Skin of body (tissue), 2 donors: Measurements from ENCODE around the gene KRT75. TPM values are rescaled to one million over a fixed set of nuclear protein-coding genes. Genes with fewer than 3 reads are reported as not detected.

Experiments used
- DNase-seq: peaks from one replicate; lab custom pipeline; 2025; lab: John Stamatoyannopoulos, UW
- total RNA-seq: library from RNA; depleted of rRNA; stranded (reverse); fragments of >200 nt; gene quantifications from one replicate; pipeline ENCODE4 v1.2.3, GENCODE V29; 2014

Gene KRT75
- total RNA-seq, 1 donor from 2014 or later, result 84.8 TPM

DNA sequence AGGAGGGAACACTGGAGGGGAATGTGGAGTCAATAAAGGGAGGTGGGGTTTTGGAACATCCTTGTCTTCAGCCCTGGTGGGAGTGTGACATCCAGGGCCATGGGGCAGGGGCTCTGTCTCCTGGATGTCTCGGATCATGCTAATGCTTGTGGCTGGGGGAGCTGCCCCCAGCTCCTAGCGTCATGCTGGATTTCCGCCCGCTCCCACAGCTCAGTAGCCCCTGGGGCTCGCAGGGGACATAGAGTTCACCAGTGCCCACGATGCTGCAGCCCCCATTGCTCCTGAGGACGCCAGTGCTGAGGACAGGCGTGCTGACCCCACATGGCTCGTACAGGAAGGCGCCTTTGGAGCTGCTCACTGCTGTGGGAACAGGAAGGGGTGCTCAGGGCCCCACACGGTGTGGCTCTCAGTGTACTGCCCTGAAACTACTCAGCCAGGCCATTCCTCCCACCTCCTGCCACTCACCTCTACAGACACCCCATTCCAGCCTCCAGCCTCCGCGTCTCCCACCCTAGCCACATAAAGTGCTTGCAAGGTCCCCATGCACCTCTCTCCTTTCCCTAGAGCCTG lies 39.2 kb downstream of the KRT75 start:
- no peak for DNase-seq

DNA sequence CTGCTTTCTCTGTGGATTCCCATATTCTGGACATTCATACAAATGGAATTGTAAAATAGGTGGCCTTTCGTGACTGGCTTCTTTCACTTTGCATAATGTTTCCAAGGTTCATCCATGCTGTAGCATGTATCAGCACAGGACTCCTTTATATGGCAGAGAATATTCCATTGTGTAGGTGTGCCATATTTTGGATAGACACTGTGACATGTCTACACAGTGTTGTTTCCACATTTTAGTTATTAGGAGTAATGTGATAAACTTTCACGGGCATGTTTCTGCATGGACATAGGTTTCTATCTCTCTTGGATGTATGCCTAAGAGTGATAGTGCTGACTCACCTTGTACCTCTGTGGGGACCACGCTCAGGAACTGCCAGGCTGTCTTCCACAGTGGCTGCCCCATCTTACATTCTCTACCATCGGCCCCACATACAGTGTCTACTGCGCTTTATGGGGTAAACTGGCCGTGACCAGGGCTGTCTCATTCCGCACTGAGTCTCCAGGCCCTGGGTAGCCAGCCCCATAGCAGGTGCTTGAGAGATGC lies 41.6 kb downstream of the KRT75 start:
- no peak for DNase-seq

DNA sequence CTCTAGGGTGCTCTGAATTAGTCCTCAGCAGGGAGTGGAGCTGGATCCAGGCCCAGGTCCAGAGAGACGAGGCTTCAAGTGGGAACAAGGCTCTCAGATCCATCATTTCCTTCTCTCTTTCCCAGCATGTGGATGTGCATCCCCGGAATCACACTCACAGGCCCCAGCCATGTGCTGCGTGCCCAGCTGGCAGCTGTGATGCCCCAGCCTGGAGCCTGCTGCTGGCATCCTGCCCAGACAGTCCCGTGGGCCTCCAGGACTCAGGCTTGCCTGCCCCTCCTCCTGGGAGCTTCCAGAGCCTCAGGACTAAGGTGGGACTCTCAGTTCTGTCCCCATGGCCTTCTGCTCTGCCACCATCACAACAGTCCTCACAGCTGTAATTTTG lies 42.6 kb downstream of the KRT75 start:
- no peak for DNase-seq

DNA sequence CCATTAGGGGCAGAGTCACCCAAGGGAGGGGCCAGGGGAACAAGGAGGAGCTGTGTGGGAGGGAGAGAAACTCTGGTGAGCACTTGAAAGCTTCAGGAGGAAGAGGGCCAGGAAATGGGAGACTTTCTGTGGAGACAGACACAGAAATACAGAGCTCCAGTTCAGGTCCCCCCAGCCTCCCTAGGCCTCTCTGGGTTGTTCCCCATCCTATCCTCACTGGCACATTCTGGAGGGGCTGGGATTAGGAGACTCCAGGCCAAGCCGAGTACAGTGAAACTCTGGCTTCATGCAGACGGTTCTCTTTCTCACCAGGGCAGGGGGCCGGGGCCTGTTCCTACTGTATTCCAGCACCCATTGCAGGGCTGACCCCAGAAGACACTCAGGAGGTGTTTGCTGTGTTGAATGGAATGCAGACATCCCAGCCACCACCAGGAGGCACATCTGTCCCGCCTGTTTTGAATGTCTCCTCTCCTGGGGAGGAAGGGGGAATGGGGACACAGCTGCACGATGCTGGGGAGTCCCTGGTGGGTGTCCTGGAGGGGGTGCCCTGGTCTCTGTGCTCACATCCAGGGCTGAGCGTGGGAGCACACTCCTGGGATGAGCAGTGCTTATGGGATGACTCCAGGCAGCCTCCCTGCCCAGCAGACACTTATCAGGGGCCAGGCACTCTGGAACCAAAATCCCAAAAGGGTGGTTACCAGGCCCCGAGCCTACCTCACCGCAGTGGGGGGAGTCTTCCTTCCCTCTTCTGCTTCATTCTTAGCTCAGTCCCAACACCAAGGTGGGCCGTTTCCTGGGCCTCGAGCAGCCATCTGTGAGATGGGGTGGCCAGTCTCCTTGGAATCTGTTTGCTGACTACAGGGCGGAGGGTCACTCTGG lies 43.2 kb downstream of the KRT75 start:
- DNase-seq, result no peak

DNA sequence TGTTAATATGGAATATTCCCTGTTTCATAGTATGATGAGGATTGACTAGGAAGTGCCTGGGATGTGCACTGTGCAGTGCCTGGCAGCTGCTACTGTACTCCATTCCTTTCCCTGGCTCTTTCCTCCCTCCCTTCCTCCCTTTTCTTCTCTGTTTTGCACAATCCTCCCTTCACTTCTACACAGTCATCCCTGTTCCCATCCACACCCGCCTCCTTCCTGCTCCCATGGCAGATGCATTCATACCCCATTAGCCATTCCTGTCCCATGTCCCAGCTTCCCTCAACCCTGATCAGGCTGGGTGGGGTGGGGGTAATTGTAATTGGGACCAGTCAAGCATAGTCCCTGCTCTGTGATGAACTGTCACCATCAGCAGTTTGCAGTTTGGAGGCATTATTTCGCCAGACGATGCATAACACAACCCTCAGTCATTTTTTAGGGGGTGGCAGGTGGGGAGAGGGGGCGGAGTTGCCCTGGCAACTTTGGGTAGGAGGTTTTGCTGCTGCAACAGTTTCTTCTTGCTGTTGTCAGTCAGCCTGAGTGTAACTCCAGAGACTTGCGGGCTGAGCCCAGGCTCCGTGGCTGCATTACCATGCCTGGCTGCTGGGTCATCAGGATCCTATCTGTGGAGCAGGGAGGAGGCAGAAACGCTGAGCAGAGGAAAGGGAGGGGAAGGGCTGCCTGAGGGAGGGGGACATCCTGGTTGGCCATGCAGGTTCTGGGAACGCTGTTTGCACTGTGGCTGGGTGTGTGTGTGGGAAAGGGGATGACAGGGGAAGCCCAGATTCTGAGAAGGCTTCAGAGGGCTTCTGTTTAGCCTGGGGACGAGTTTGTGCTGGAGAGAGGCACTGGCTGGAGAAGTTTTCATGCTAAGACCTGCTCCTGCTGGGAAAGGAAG lies 44.6 kb downstream of the KRT75 start:
- DNase-seq, result no peak

DNA sequence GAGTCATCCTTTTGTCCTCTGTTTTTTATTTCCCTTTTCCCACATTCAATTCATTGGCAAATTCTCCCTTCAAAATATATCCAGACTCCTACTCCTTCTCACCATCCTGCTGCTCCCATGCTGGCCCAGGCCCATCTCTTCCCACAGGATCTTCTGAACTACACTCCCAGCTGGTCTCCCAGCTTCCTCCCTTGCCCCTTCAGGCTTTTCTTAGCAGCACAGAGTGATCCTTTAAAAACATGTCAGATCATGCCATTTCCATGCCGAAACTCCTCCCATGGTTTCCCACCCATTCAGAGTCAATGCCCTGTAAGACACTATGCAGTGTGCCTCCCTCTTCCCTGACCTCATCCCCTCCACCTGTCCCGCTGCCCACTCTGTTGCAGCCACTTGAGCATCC lies 46.3 kb downstream of the KRT75 start:
- DNase-seq, result no peak

DNA sequence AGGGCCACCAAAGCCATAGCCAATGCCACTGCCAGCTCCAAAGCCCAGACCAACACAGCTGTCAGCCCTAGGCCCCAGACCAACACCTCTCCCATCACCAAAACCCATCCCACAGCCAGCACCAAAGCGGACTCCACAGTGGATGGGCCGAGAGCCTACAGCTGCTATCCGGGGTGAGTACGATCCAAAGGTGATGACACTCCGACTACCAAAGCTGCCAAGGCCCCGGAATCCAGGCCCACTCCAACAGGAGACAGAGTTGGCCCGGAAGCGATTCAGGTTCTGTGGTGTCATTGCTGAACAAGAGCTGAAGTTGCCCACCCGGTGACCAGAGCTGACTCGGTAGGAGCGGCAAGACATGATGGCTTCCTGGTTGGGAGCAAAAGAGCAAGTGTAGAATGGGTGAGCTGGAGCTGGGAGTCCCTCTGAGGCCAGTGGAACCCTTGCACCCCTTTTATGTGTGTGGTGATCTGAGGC lies 48.9 kb downstream of the KRT75 start, which contains the start of gene KRT84:
Gene KRT84, minus strand, starts transcription at position 427 of the 477 bp plus-strand sequence. Its CDS starts 67 bp downstream, at position 360.
- no peak for DNase-seq

DNA sequence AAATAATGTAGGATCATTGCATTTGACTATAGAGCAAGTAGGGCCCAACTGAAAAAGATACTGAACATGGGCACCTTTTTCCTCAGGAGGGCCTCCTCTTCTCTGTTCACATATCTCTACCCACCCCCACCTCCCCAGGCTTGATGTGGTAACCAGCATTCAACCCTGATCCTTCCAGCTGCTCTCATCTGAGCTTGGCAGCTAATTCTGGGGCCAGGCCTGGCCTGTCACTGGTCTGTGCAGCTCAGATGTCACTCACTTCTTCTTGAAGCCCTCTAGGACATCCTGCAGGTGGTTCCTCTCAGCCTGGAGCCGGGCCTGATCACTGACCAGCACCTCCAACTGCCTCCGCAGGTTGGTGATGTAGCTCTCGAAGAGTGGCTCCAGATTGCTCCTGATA lies 50.8 kb downstream of the KRT75 start:
- DNase-seq, result no peak

DNA sequence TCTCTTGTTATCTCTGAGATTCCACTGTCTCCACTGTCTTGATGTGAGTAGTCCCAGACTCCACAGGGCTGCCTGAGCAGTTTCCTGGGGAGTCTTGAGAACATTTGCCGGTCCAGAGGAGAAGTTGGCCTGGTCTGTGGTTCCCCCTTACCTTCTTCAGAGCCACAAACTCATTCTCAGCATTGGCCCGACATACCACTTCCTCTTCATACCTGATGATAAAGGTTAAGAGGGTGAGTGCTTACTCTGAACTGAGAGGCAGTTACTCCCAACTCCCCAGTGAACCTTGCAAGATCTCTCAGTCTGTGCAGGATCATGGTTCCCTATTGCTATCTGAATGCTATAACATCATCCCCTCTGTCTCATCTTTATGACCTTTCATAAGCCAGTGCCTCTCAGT lies 51.3 kb downstream of the KRT75 start:
- no peak for DNase-seq

DNA sequence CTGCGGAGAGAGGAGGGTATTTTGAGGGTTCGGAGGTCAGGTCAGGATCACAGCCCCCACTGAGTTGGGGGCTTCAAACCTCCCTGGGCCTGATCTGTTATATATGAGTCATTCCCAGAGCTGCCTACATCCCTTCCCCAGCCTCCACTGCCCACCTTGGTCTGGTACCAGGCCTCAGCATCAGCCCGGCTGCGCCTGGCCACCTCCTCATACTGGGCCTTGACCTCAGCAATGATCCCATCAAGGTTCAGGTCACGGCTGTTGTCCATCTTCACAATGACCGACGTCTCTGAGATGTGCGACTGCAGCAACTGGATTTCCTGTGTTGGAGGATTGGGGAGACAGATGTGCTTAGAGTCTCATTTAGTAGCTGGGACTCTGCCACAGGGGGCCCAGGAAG lies 53.0 kb downstream of the KRT75 start:
- no peak for DNase-seq

DNA sequence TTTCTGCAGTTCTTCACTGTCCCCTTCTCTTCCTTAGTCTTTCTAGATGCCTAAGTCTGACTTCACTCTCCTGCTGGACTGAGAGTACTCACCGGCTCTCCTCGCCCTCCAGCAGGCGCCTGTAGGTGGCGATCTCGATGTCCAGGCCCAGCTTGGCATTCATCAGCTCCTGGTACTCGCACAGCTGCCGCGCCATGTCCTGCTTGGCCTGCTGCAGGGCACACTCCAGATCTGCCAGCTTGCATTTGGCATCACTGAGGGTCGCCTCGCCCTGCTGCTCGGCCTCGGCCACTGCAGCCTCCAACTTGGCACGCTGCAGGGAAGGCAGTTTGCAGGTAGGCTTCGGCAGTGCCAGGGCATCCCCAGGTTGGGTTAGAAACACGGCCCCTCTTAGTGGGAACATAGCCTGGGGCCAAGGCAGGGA lies 53.9 kb downstream of the KRT75 start:
- DNase-seq, result no peak

DNA sequence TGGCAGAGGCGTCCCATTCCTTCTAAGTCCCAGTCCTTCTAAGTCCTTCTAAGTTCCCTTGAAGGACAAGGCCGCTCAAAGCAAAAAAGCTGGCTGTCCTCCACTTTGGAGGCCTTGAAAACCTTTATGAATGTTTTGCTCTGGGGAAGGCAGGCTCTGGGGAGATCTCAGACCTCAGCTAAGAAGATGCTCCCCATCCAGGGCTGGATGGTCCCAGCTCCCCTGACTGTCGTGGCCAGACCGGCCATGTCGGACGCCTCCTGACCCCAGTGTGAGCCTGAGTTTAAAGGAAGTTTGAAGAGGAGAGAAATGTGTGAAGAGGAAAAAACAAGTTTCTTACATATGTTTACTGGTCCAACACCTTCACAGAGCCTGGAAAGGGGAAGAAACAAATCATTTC lies 54.6 kb downstream of the KRT75 start:
- DNase-seq, result no peak

DNA sequence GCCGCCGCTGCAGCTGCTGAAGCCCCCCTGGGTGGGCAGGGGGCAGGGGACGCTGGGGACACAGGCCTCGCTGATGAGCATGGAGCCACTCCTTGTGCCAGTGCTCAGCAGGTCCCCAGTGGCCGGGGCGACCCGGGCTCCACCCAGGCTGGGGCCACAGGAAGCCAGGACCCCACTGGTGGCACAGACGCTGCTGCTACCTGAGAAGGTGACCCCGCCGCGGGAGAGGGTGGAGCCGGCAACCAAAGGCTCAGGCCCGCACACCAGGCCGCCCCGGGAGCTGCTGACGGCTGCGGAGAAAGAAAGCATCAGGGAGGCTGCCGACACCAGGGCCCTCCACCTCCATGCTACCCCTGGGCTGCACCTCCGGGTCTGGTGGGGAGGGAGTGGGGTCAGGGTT lies 56.1 kb downstream of the KRT75 start:
- DNase-seq, result no peak

DNA sequence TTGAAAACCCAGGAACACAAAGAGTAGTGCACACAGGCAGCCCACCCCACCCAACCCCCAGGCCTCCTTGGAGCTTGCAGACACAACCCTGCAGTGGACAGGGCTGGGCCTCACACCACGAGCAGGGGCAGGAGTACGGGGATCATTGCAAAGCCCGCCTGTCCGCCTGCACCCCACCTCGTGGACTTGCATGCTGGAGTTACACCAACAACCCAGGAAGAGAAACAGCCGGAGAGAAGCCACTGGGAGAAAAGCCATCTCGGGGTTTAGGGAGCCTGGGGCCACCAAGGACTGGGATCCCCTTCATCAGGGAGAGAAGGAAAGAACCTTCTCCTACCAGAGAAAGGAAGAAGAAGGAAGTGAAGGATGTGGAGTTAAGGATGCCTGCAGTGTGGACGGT lies 56.9 kb downstream of the KRT75 start:
- no peak for DNase-seq

Other genes starting within 250 kb of the KRT75 start
- 39.5 TPM for gene KRT80, start 242.4 kb downstream of the KRT75 start, total RNA-seq
- gene KRT7, start 201.1 kb downstream of the KRT75 start, total RNA-seq, result 10.4 TPM
- 40.8 TPM for gene KRT86, start 159.7 kb downstream of the KRT75 start, total RNA-seq
- gene KRT81, start 142.8 kb downstream of the KRT75 start, total RNA-seq, result 27.8 TPM
- 18.8 TPM for gene KRT83, start 113.0 kb downstream of the KRT75 start, total RNA-seq
- gene KRT85, start 66.9 kb downstream of the KRT75 start, total RNA-seq, result 98.6 TPM
- gene KRT84, start 48.7 kb downstream of the KRT75 start, total RNA-seq, result 0.10 TPM
- 15.8 TPM for gene KRT82, start 28.0 kb downstream of the KRT75 start, total RNA-seq
- gene KRT6B, start 17.8 kb upstream of the KRT75 start, total RNA-seq, result 204 TPM
- gene KRT6C, start 39.4 kb upstream of the KRT75 start, total RNA-seq, result 3.5 TPM
- gene KRT6A, start 58.9 kb upstream of the KRT75 start, total RNA-seq, result 333 TPM
- gene KRT5, start 86.0 kb upstream of the KRT75 start, total RNA-seq, result 1,515 TPM
- 454 TPM for gene KRT71, start 118.8 kb upstream of the KRT75 start, total RNA-seq
- 133 TPM for gene KRT74, start 139.5 kb upstream of the KRT75 start, total RNA-seq
- 12.0 TPM for gene KRT72, start 167.1 kb upstream of the KRT75 start, total RNA-seq
- 22.2 TPM for gene KRT73, start 184.2 kb upstream of the KRT75 start, total RNA-seq
- 12.1 TPM for gene KRT2, start 217.8 kb upstream of the KRT75 start, total RNA-seq
- 791 TPM for gene KRT1, start 246.0 kb upstream of the KRT75 start, total RNA-seq